Right kidney (tissue), 9 donors: ENCODE measurements around the gene KCTD2.
A peak's percentile ranks its signal among the peaks of the same experiment; 100 is the strongest.
"Not testable (repeated sequence)": the region's sequence is repeated elsewhere in the genome, so short reads cannot be mapped to it uniquely, and the experiment has no call there.

ENCODE experiments used
- DNase-seq: peaks from one replicate; pipeline ENCODE4 v3.0.0-alpha.2; 2016
- long read RNA-seq, 8 donors: transcript quantifications; one replicate each; lab custom pipeline, GENCODE V29; 2026

The KCTD2 gene, protein sequence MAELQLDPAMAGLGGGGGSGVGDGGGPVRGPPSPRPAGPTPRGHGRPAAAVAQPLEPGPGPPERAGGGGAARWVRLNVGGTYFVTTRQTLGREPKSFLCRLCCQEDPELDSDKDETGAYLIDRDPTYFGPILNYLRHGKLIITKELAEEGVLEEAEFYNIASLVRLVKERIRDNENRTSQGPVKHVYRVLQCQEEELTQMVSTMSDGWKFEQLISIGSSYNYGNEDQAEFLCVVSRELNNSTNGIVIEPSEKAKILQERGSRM
- long read RNA-seq, donor 1, transcript KCTD2-201 (6 exons, 3,635 nt): major isoform, 10 of 10 reads
- long read RNA-seq, donor 1, partial matches to known transcripts: 0 of 10 reads
- long read RNA-seq, donor 1, other reads (novel, unspliced or antisense): 0 of 10 reads
- long read RNA-seq, donor 2, partial matches to known transcripts: 0 of 3 reads
- long read RNA-seq, donor 2, other reads (novel, unspliced or antisense): 0 of 3 reads
- long read RNA-seq, donor 3, partial matches to known transcripts: 0 of 2 reads
- long read RNA-seq, donor 3, other reads (novel, unspliced or antisense): 0 of 2 reads
- long read RNA-seq, donor 4, partial matches to known transcripts: 440 of 736 reads
- long read RNA-seq, donor 4, other reads (novel, unspliced or antisense): 291 of 736 reads
- long read RNA-seq, donor 5, transcript KCTD2-201 (6 exons, 3,635 nt): major isoform, 7 of 8 reads
- long read RNA-seq, donor 5, partial matches to known transcripts: 0 of 8 reads
- long read RNA-seq, donor 5, other reads (novel, unspliced or antisense): 0 of 8 reads
- long read RNA-seq, donor 6, transcript KCTD2-201 (6 exons, 3,635 nt): major isoform, 8 of 10 reads
- long read RNA-seq, donor 6, partial matches to known transcripts: 0 of 10 reads
- long read RNA-seq, donor 6, other reads (novel, unspliced or antisense): 0 of 10 reads
- long read RNA-seq, donor 7: 0 reads
- long read RNA-seq, donor 8, transcript KCTD2-201 (6 exons, 3,635 nt): major isoform, 9 of 10 reads
- long read RNA-seq, donor 8, partial matches to known transcripts: 0 of 10 reads
- long read RNA-seq, donor 8, other reads (novel, unspliced or antisense): 0 of 10 reads

- DNase-seq: peak; percentile 96
These were observed at the start of gene KCTD2, which contains the start of gene ATP5PD for GRCh38 chr17:75046407-75047289. Gene KCTD2 (plus strand): TSS chr17:75047225. CDS start chr17:75047251, 26 bp downstream. Gene ATP5PD (minus strand): TSS chr17:75046969. CDS start chr17:75042650, 4,319 bp downstream.

DNA sequence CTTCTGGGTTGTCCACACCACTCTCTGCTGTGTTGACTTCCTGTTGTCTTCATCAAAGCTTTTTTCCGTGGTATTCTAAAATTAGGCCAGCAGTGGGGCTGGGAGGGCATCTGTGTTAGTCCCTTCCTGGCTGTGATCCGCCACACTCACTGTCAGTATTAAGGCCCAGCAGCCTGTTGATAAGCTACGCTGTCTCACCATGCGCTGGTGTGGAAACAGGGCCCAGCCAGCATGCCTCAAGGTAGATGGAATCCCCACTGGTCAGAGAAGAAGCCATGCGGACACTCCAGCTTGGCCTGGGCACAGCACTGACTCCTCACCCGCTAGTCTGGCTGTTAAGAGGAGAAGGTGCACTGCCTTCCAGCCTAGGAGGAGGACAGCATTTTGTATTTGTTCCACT, 48.2 kb upstream of the KCTD2 start:
- no peak for DNase-seq

DNA sequence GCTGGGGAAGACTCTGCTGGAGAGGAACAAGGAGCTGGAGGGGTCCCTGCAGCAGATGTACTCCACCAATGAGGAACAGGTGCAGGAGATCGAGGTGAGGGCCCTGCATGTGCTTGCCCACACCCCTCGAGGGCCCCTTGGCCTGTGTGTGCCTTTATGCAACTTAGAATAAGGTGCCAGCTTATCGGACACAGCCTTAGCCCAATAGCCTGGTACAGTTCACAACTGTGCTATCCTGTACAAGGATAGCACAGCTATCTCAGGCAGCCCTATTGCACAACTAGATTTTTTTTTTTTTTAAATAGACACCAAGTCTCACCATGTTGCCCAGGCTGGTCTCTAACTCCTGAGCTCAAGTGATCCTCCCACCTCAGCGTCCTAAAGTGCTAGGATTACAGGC, 47.5 kb upstream of the KCTD2 start:
- no peak for DNase-seq

GRCh38 chr17:75001915-75002843, 44.8 kb upstream of the KCTD2 start:
- no peak for DNase-seq

- DNase-seq: no peak
These were observed 43.7 kb upstream of the KCTD2 start for GRCh38 chr17:75003070-75003956.

DNA sequence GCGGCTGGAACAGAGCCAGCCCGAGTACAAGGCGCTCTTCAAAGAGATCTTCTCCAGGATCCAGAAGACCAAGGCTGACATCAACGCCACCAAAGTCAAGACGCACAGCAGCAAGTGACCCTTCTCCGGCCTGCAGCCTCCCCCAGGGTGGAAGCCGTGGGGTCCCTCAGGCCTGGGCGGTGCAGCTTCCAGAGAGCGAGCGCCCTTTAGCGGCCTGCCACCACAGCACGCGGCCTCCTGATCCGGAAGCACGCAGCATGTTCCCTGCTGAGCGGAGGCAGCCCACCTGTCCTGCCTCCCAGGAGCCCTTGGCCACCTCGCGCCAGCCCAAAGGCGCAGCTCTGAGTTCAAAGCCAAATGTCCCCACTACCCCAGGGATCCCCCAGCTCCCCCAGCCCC, 43.1 kb upstream of the KCTD2 start:
- DNase-seq: no peak

GRCh38 chr17:75004371-75004770, 42.7 kb upstream of the KCTD2 start:
- no peak for DNase-seq

GRCh38 chr17:75005291-75005690, 41.7 kb upstream of the KCTD2 start:
- DNase-seq: no peak

GRCh38 chr17:75006084-75006483, 40.9 kb upstream of the KCTD2 start:
- DNase-seq: not testable (repeated sequence)

DNA sequence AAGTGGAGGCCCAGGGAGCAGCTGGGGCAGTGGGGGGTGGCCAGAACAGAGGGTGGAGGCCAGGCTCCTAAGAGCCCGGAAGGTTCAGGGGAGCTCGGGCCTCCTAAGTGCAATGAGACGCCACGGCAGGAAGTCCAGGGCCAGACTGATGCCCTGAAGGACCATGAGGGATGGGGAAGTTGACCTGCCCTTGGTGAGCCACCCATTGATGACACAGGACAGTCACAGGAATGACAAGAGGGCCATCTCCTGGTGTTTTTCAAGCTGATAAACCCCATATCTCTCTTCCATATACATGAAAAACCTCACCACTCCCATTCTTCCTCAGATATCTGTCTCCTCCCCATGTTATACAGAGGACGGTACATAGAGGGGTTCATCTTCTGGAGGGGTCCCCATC, 40.4 kb upstream of the KCTD2 start:
- no peak for DNase-seq

GRCh38 chr17:75008373-75008772, 38.7 kb upstream of the KCTD2 start:
- DNase-seq: no peak

- no peak for DNase-seq
These were observed 37.8 kb upstream of the KCTD2 start for GRCh38 chr17:75009139-75009724.

DNA sequence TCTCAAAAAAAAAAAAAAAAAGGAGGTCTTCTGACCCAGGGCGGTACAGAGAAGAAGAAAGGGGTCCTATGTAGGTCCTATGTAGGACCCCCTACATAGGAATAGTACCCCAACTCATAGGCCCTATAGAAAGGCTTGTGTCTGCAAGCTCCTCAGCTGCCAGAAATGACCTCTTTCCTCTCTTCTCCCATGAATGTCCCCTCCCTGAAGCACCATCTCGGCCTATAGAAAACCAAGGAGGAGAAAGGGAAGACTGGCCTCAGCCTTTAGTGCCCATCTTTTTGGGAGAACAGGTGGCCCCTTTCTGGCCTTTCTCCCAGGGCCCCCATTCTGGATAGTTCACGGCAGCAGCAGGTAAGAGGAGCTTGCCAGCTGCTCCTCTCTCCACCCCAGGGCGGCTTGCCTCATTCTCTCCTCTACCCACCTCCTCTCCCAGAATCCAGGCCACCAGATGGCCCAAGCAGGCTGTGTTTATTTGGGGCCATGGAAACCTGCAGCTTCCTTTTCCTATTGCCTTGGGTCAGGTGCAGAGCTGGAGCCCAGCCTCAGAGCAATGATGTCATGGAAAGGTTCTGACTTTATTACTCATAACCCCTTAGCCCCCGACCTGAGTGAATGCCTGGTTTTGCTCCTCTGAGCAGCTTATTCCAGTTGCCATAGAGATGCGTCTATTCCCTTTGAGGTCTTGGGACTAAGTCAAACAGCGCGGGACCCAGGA, 36.2 kb upstream of the KCTD2 start:
- no peak for DNase-seq

DNA sequence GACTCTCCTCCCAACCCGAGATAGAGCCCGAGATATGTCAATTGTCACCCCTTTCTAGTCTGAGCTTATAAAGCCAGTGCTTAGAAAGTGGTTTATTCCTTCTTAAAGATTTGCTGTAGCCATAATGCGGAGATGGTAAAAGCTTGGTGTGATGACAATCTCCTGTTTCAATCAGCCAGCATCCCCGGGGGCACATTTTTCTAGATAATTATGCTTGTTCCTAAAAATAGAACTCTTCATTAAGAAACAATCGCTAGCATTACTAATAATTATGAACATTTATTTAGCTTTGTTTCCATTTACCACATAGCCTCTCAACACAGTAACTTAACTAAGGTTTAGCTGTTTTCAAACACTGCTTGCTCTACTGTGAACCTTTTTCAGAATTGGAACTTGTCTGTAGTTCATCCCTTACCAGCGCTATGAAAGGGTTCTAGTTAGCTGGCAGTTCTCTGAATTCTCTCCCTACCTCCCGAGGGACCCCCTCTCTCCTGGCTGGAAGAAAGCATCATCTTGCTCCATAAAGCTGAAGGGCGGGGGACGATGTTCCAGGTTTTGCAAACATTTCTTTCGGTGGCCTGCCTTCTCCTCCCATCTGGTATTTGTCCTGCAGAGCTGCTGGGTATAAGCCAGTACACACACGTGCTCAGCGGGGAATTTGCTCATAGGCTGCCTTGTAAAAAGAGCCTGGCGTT, 35.5 kb upstream of the KCTD2 start:
- no peak for DNase-seq

DNA sequence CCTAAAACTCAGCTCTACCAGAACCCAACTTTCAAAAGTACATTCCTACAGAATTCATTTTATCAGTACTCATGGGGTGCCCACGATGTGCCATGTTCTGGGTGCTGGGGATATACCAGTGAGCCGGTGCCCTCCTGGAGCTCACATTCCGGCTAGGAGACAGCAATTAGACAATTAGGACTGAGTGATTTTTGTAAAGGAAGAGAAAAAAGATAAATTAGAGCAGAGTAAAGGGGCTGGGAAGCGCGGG, 35.0 kb upstream of the KCTD2 start:
- DNase-seq: no peak

DNA sequence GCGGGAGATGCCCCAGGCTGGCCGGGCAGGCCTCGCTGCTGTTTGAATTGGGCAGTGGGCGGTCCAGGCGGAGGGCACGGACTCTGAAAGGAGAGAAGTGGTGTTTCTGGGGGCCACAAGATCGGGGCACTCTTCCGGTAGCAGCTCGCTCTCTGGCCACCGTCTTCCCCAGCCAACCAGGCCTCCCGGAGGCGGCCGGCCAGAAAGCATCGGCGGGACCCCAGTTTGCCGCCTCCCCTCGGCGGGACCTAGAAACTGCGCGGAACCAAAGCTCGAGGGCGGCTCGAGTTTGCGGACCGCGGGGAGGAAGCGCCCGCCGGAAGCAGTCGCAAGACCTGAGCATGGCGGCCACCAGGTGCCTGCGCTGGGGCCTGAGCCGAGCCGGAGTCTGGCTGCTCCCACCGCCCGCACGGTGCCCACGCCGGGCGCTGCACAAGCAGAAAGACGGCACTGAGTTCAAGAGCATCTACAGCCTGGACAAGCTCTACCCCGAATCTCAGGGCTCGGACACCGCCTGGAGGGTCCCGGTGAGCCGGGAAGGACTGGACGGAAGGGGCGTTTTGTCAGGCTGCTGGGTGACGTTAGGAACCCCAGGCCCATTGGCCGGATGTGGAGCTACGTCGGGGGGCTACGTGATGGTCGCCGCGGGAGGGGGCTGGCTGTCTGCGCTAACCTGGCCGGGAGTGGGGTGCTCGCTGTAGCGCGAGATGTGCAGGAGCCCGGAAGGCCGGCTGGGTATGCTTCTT, 34.5 kb upstream of the KCTD2 start, which contains the start of gene MRPL58:
MRPL58 (plus strand) TSS at position 325 of the 746 bp plus-strand sequence; CDS start at position 342, 17 bp downstream.
- peak; percentile 99 for DNase-seq

- DNase-seq: no peak
These were observed 33.9 kb upstream of the KCTD2 start for GRCh38 chr17:75013092-75013559.
